H1 (cell line): ENCODE results near the gene CCDC148. TPM values are rescaled to one million over a fixed set of nuclear protein-coding genes. Genes with fewer than 3 reads are reported as not detected.

ENCODE experiments used
- CTCF ChIA-PET: fragments of 300-600 bp; sonication (Branson Sonifier 250); formaldehyde crosslinking; loops from one replicate; lab custom pipeline; 2021; ENCODE audit not compliant: partially characterized antibody; lab: Charles Lee
- POLR2A ChIA-PET: fragments of 300-600 bp; sonication (Branson Sonifier 250); formaldehyde crosslinking; loops from one replicate; lab custom pipeline; 2021; ENCODE audit warnings: inconsistent platforms; ENCODE audit not compliant: partially characterized antibody; lab: Charles Lee
- DNase-seq, 2 experiments: peaks; one replicate each; pipeline versions ENCODE4 v3.0.0 to v3.0.0-alpha.2; 2010 to 2022; ENCODE audit warnings: low spot score in 2 of 2, low read depth in 1 of 2, mixed read lengths in 1 of 2
- FAIRE-seq: peaks from 2 replicates; lab custom pipeline; 2011; peaks lifted over from hg19 to GRCh38; lab: Jason Lieb, UNC
- H2AFZ ChIP-seq: 2 replicates; pipeline ENCODE4 v1.8.1; 2012; ENCODE audit warnings: low read length, inconsistent platforms
- H2AK5ac ChIP-seq: 2 replicates; pipeline ENCODE4 v1.6.1; 2013; ENCODE audit warnings: low read depth, low read length
- H2BK120ac ChIP-seq: replicated peaks from 2 replicates; pipeline ENCODE3; 2013; ENCODE audit warnings: low read depth, low read length, inconsistent platforms
- H2BK12ac ChIP-seq: 2 replicates; pipeline ENCODE4 v1.6.1; 2013; ENCODE audit warnings: low read depth, low read length
- H2BK15ac ChIP-seq: 2 replicates; pipeline ENCODE4 v1.6.1; 2013; ENCODE audit warnings: low read length
- H2BK20ac ChIP-seq: 2 replicates; pipeline ENCODE4 v1.6.1; 2013; ENCODE audit warnings: low read length
- H2BK5ac ChIP-seq: 2 replicates; pipeline ENCODE4 v1.6.1; 2013; ENCODE audit warnings: low read depth, low read length
- H3K14ac ChIP-seq: 2 replicates; pipeline ENCODE4 v1.6.1; 2013; ENCODE audit warnings: inconsistent platforms; ENCODE audit not compliant: insufficient read length
- H3K18ac ChIP-seq: 2 replicates; pipeline ENCODE4 v1.6.1; 2013; ENCODE audit warnings: low read length; ENCODE audit errors: extremely low read depth
- H3K23ac ChIP-seq: 2 replicates; pipeline ENCODE4 v1.6.1; 2013; ENCODE audit warnings: inconsistent platforms; ENCODE audit not compliant: insufficient read length
- H3K23me2 ChIP-seq: 2 replicates; pipeline ENCODE4 v1.6.1; 2013; ENCODE audit warnings: low read depth, low read length
- H3K27ac ChIP-seq: 2 replicates; pipeline ENCODE4 v1.6.1; 2011; ENCODE audit warnings: low read depth, low read length, inconsistent platforms
- H3K27me3 ChIP-seq, 4 experiments: replicated peaks in 1 of 4; 1 replicate in 1 of 4; 2 replicates in 3 of 4; pipeline versions ENCODE4 v1.6.1 to v1.8.1; 2011 to 2013; ENCODE audit warnings: low read length in 3 of 4, mild to moderate bottlenecking in 3 of 4, inconsistent platforms in 2 of 4, mixed read lengths in 2 of 4, moderate library complexity in 1 of 4; ENCODE audit not compliant: control insufficient read depth in 3 of 4, insufficient read depth in 3 of 4; ENCODE audit errors: extremely low read depth in 1 of 4
- H3K36me3 ChIP-seq, 4 experiments: 2 replicates each; pipeline versions ENCODE4 v1.6.1 to v1.8.1; 2011 to 2013; ENCODE audit warnings: mild to moderate bottlenecking in 4 of 4, low read length in 3 of 4, moderate library complexity in 2 of 4, control low read depth in 1 of 4, inconsistent platforms in 1 of 4; ENCODE audit not compliant: insufficient read depth in 4 of 4, control insufficient read depth in 2 of 4
- H3K4ac ChIP-seq: replicated peaks from 2 replicates; pipeline ENCODE3; 2013; ENCODE audit warnings: low read length, low read depth, mixed read lengths, inconsistent platforms; ENCODE audit not compliant: insufficient read length
- H3K4me1 ChIP-seq, 4 experiments: replicated peaks in 1 of 4; 1 replicate in 1 of 4; 2 replicates in 3 of 4; pipeline versions ENCODE4 v1.6.1 to v1.8.1; 2011 to 2013; ENCODE audit warnings: low read length in 3 of 4, inconsistent platforms in 2 of 4, mixed read lengths in 1 of 4; ENCODE audit not compliant: insufficient read depth in 4 of 4, control insufficient read depth in 3 of 4
- H3K4me2 ChIP-seq, 2 experiments: 2 replicates each; pipeline versions ENCODE4 v1.6.1 to v1.8.1; 2011 to 2013; ENCODE audit warnings: low read depth in 2 of 2, low read length in 2 of 2, control low read depth in 1 of 2, inconsistent platforms in 1 of 2, mild to moderate bottlenecking in 1 of 2; ENCODE audit not compliant: insufficient read depth in 1 of 2
- H3K4me3 ChIP-seq, 4 experiments: fragments of 200-600, 300-600 bp in 1 of 4; sonication (generic), shearing (Covaris generic), sonication (Bioruptor Twin) in 1 of 4; 2 replicates each; pipeline versions ENCODE4 v1.5.1 to v1.8.1; 2011 to 2016; ENCODE audit warnings: low read length in 4 of 4, low read depth in 3 of 4, control low read depth in 2 of 4, inconsistent platforms in 2 of 4, mild to moderate bottlenecking in 2 of 4, mixed read lengths in 1 of 4, moderate library complexity in 1 of 4; ENCODE audit not compliant: insufficient read depth in 2 of 4; ENCODE audit errors: extremely low read depth in 1 of 4
- H3K56ac ChIP-seq: replicated peaks from 2 replicates; pipeline ENCODE3; 2013; ENCODE audit warnings: low read depth, mild to moderate bottlenecking, mixed read lengths, low read length, inconsistent platforms; ENCODE audit not compliant: insufficient read length
- H3K79me1 ChIP-seq: 2 replicates; pipeline ENCODE4 v1.6.1; 2013; ENCODE audit warnings: low read depth, low read length, control low read depth
- H3K79me2 ChIP-seq, 2 experiments: 2 replicates each; pipeline versions ENCODE4 v1.6.1 to v1.8.1; 2012 to 2013; ENCODE audit warnings: low read length in 2 of 2, mild to moderate bottlenecking in 2 of 2, inconsistent platforms in 1 of 2; ENCODE audit not compliant: insufficient read depth in 2 of 2, control insufficient read depth in 1 of 2
- H3K9ac ChIP-seq, 4 experiments: replicated peaks in 1 of 4; 1 replicate in 1 of 4; 2 replicates in 3 of 4; pipeline versions ENCODE4 v1.6.1 to v1.8.1; 2011 to 2013; ENCODE audit warnings: low read depth in 3 of 4, low read length in 3 of 4, control low read depth in 2 of 4, mild to moderate bottlenecking in 2 of 4, moderate library complexity in 2 of 4, inconsistent platforms in 1 of 4; ENCODE audit errors: extremely low read depth in 1 of 4
- H3K9me3 ChIP-seq, 2 experiments: 2 replicates each; pipeline versions ENCODE4 v1.6.1 to v1.8.1; 2012 to 2013; ENCODE audit warnings: mild to moderate bottlenecking in 2 of 2, moderate library complexity in 2 of 2, control low read depth in 1 of 2, inconsistent platforms in 1 of 2, low read depth in 1 of 2, low read length in 1 of 2, mixed read lengths in 1 of 2; ENCODE audit not compliant: insufficient read depth in 2 of 2
- H4K20me1 ChIP-seq, 2 experiments: replicated peaks in 1 of 2; 2 replicates each; pipeline versions ENCODE3 to v1.8.1; 2011 to 2013; ENCODE audit warnings: inconsistent platforms in 2 of 2, low read length in 2 of 2, mild to moderate bottlenecking in 1 of 2; ENCODE audit not compliant: insufficient read depth in 2 of 2, control insufficient read depth in 1 of 2
- H4K5ac ChIP-seq: 2 replicates; pipeline ENCODE4 v1.6.1; 2013; ENCODE audit warnings: low read length, low read depth, mixed read lengths, inconsistent platforms; ENCODE audit not compliant: insufficient read length
- H4K8ac ChIP-seq: 2 replicates; pipeline ENCODE4 v1.8.0; 2013; ENCODE audit warnings: mild to moderate bottlenecking, moderate library complexity, low read length, inconsistent platforms; ENCODE audit not compliant: insufficient read depth; ENCODE audit errors: extremely low read depth
- H4K91ac ChIP-seq: replicated peaks from 2 replicates; pipeline ENCODE3; 2013; ENCODE audit warnings: low read length, mixed read lengths, inconsistent platforms; ENCODE audit not compliant: insufficient read length
- ASH2L ChIP-seq: fragments of 200-600, 300-600 bp; sonication (generic); IDR thresholded peaks from one replicate; pipeline ENCODE4 v1.7.1; 2017; ENCODE audit warnings: low read length
- CBX5 ChIP-seq: fragments of 300-800, 300-1000 bp; sonication (generic); IDR thresholded peaks from 2 replicates; pipeline ENCODE4 v1.7.1; 2016; ENCODE audit warnings: antibody characterized with exemption, low read length, low read depth
- CHD2 ChIP-seq: IDR thresholded peaks from 2 replicates; pipeline ENCODE4 v1.6.1; 2012; ENCODE audit warnings: low read length, improper control_type of control experiment
- CREB1 ChIP-seq: IDR thresholded peaks from 2 replicates; pipeline ENCODE4 v1.6.1; 2012; ENCODE audit warnings: inconsistent platforms
- CTBP2 ChIP-seq: IDR thresholded peaks from 2 replicates; pipeline ENCODE4 v1.7.0; 2011; ENCODE audit warnings: borderline replicate concordance, mild to moderate bottlenecking, moderate library complexity, mixed read lengths, low read length; ENCODE audit not compliant: insufficient read depth, insufficient read length
- GTF2F1 ChIP-seq: IDR thresholded peaks from 2 replicates; pipeline ENCODE4 v1.6.1; 2012; ENCODE audit warnings: low read depth, low read length, improper control_type of control experiment, borderline replicate concordance
- KDM1A ChIP-seq: fragments of 200-600, 300-600 bp; sonication (generic); IDR thresholded peaks from 2 replicates; pipeline ENCODE4 v1.7.1; 2016; ENCODE audit warnings: mild to moderate bottlenecking, low read length, borderline replicate concordance
- KDM4A ChIP-seq: IDR thresholded peaks from one replicate; pipeline ENCODE4 v1.7.1; 2012; ENCODE audit warnings: low read depth, mild to moderate bottlenecking, moderate library complexity, low read length, inconsistent platforms; ENCODE audit not compliant: severe bottlenecking
- NRF1 ChIP-seq: IDR thresholded peaks from 2 replicates; pipeline ENCODE4 v1.6.1; 2011; ENCODE audit warnings: mild to moderate bottlenecking, low read depth, low read length, improper control_type of control experiment
- POU5F1 ChIP-seq: IDR thresholded peaks from 2 replicates; pipeline ENCODE4 v1.6.1; 2011; ENCODE audit warnings: low read depth, mild to moderate bottlenecking, low read length, moderate library complexity
- RAD21 ChIP-seq, 2 experiments: IDR thresholded peaks in 1 of 2; conservative IDR thresholded peaks in 1 of 2; 2 replicates each; pipeline ENCODE4 v1.6.1; 2011; ENCODE audit warnings: low read depth in 2 of 2, low read length in 2 of 2, improper control_type of control experiment in 1 of 2, inconsistent platforms in 1 of 2, mild to moderate bottlenecking in 1 of 2, moderate library complexity in 1 of 2
- SP2 ChIP-seq: IDR thresholded peaks from 2 replicates; pipeline ENCODE4 v1.6.1; 2012; ENCODE audit warnings: mild to moderate bottlenecking, low read length, inconsistent platforms
- SP4 ChIP-seq: IDR thresholded peaks from 2 replicates; pipeline ENCODE4 v1.6.1; 2012; ENCODE audit warnings: low read length, inconsistent platforms
- TEAD4 ChIP-seq: IDR thresholded peaks from 2 replicates; pipeline ENCODE4 v1.6.1; 2012; ENCODE audit warnings: low read depth, low read length, inconsistent platforms, mixed read lengths
- WGBS, 2 experiments: shearing (Covaris generic) in 1 of 2; methylation state at CpG; one replicate each; pipeline versions ENCODE4 v1.1.6 to v1.1.7; 2013 to 2015; ENCODE audit warnings: low lambda C conversion rate in 2 of 2, mixed read lengths in 2 of 2, inconsistent platforms in 1 of 2, low coverage in 1 of 2, missing lambda C conversion rate in 1 of 2; ENCODE audit not compliant: insufficient replicate concordance in 2 of 2, insufficient coverage in 1 of 2, insufficient read length in 1 of 2; ENCODE audit errors: extremely low coverage in 1 of 2, missing lambda C conversion rate in 1 of 2; 5-methylcytosine and 5-hydroxymethylcytosine counted together
- polyA plus RNA-seq, 7 experiments: library from polyadenylated mRNA; depleted of rRNA in 3 of 7; stranded (reverse) in 5 of 7; unstranded in 2 of 7; fragments of >200 nt in 5 of 7; fragments of 200-250 nt in 2 of 7; gene quantifications; 1 replicate in 5 of 7; 2 replicates in 1 of 7; 4 replicates in 1 of 7; pipeline versions ENCODE4 v1.2.1 to v1.2.3, GENCODE V29; 2011 to 2013; ENCODE audit warnings: missing spikeins in 2 of 7, mixed read lengths in 2 of 7
- total RNA-seq: library from RNA; stranded (reverse); fragmentation: NEBNext Ultra II Directional; extraction: Animal tissue kit (Norgen Biotek cat#: 25700); gene quantifications from 2 replicates; pipeline ENCODE4 v1.2.1, GENCODE V29; 2021

The CCDC148 gene
- total and polyA plus RNA-seq, 2 of the 8 experiments (the other 6 are each of a cell fraction or from before 2014, with no cell fraction given): 0.45 to 1.3 TPM

DNA sequence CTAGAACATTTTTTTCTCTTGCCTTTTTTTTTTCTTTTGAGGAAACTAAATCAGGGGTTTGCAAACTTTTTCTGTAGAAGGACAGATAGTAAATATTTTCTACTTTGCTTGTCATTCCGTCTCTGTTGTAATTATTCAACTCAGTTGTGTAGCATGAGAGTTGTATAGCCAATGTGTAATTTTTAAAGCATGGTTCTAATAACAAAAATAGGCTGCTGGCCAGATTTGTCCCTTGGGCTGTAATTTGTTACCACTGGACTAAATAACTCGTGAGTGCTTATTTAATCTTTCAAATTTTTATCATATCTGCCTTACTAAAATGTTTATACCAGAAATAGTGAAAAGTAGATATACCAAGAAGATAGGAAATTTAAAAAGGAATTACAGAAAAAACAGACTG lies 43.0 kb downstream of the CCDC148 start:
- Histone ChIP-seq H3K23me2 (peaks cover 2% of the 10 kb centered on the region; the same call in 1 of the 2 replicates), H3K27me3 (peaks cover 1 to 9% (median 9%) of the 10 kb centered on the region in 4 experiments; a peak in 5 of 7 replicates), H4K20me1 (no peaks in the 10 kb centered on the region), H2AFZ (no peak overlapping the region), H3K79me2 (no peaks in the 10 kb centered on the region), H4K91ac (no peak overlapping the region), H3K4me3 (no peak overlapping the region), H3K4me1 (peaks cover 3 to 22% (median 4%) of the 10 kb centered on the region in 4 experiments; a peak in 4 of 7 replicates), H3K4ac (no peak overlapping the region), H3K4me2 (no peak overlapping the region), H3K36me3 (peaks cover 0 to 2% (median 0%) of the 10 kb centered on the region in 4 experiments; a peak in 2 of 8 replicates), H3K27ac (no peak overlapping the region), H4K5ac (no peak overlapping the region), H2AK5ac (no peak overlapping the region), H2BK12ac (no peak overlapping the region), H2BK120ac (no peak overlapping the region), H3K18ac (no peak overlapping the region), H3K14ac (no peak overlapping the region), H4K8ac (no peak overlapping the region), H2BK5ac (no peak overlapping the region), H3K79me1 (no peaks in the 10 kb centered on the region), H2BK15ac (no peak overlapping the region), H3K9me3 (peaks cover 3 to 11% of the 10 kb centered on the region in 2 experiments; a peak in 3 of 4 replicates), H2BK20ac (no peak overlapping the region), H3K23ac (no peak overlapping the region), H3K9ac (no peak overlapping the region), H3K56ac (no peak overlapping the region)
- CTCF ChIA-PET: interaction anchor here (0.7 kb wide), 1 partner anchor 330 kb away, joined by 3 read pairs; no protein-coding TSS in a partner anchor
- FAIRE-seq (no peak), DNase-seq (no peak)
- POLR2A ChIA-PET: interaction anchor here (0.6 to 0.7 kb wide), 2 partner anchors 381 to 976 kb away, joined by 3 to 4 read pairs; no protein-coding TSS in a partner anchor
- WGBS, 2 experiments: 73% methylated on average over 2 of the region's 2 CpGs; no CpG with 5 or more reads in 1 of the 2 experiments
- no peak for TF ChIP-seq NRF1
- no peak for TF ChIP-seq CREB1
- no peak for TF ChIP-seq KDM1A
- no peak for TF ChIP-seq SP4
- TF ChIP-seq RAD21 (IDR thresholded peaks at IDR 0.05 in 1 of 2, conservative IDR thresholded peaks at IDR 0.05 in 1 of 2; ENCODE audit: low read depth in 2 of 2, low read length in 2 of 2): no peak
- TF ChIP-seq POU5F1: no peak
- no peak for TF ChIP-seq TEAD4
- no peak for TF ChIP-seq KDM4A
- no peak for TF ChIP-seq SP2
- TF ChIP-seq CBX5: no peak
- TF ChIP-seq ASH2L: no peak
- no peak for TF ChIP-seq CTBP2
- TF ChIP-seq GTF2F1: no peak
- TF ChIP-seq CHD2: no peak
